ENCODE data around the gene NRG2. TPM values are rescaled to one million over a fixed set of nuclear protein-coding genes. Genes with fewer than 3 reads are reported as not detected.

The NRG2 gene
- total RNA-seq, 1 donor from 2014 or later: 14.5 TPM

GRCh38 chr5:139968547-139969261, 74.4 kb downstream of the NRG2 start:
- peak; percentile 90 for DNase-seq (ENCODE audit: low spot score)

GRCh38 chr5:139967353-139967752, 75.7 kb downstream of the NRG2 start:
- no peak for DNase-seq (ENCODE audit: low spot score)

GRCh38 chr5:139966856-139967255, 76.2 kb downstream of the NRG2 start:
- peak; percentile 6 for DNase-seq (ENCODE audit: low spot score)

- DNase-seq (ENCODE audit: low spot score): no peak
Observed at GRCh38 chr5:139964994-139965565, 78.0 kb downstream of the NRG2 start.

GRCh38 chr5:139964266-139964993, 78.7 kb downstream of the NRG2 start:
- DNase-seq (ENCODE audit: low spot score): peak; percentile 8

- DNase-seq (ENCODE audit: low spot score): no peak
Observed at GRCh38 chr5:139962445-139962844, 80.7 kb downstream of the NRG2 start.

GRCh38 chr5:139961435-139962157, 81.5 kb downstream of the NRG2 start:
- DNase-seq (ENCODE audit: low spot score): peak; percentile 5

- DNase-seq (ENCODE audit: low spot score): peak; percentile 3
Observed at GRCh38 chr5:139960723-139961383, 82.2 kb downstream of the NRG2 start.

- peak; percentile 6 for DNase-seq (ENCODE audit: low spot score)
Observed at GRCh38 chr5:139958432-139959148, 84.5 kb downstream of the NRG2 start.

GRCh38 chr5:139956342-139956741, 86.8 kb downstream of the NRG2 start:
- no peak for DNase-seq (ENCODE audit: low spot score)

GRCh38 chr5:139955616-139956273, 87.4 kb downstream of the NRG2 start:
- DNase-seq (ENCODE audit: low spot score): no peak

- no peak for DNase-seq (ENCODE audit: low spot score)
Observed at GRCh38 chr5:139955053-139955605, 88.0 kb downstream of the NRG2 start.

GRCh38 chr5:139954462-139954861, 88.6 kb downstream of the NRG2 start:
- no peak for DNase-seq (ENCODE audit: low spot score)

GRCh38 chr5:139954022-139954421, 89.1 kb downstream of the NRG2 start:
- no peak for DNase-seq (ENCODE audit: low spot score)

- DNase-seq (ENCODE audit: low spot score): peak; percentile 2
Observed at GRCh38 chr5:139952574-139952973, 90.5 kb downstream of the NRG2 start.

- DNase-seq (ENCODE audit: low spot score): no peak
Observed at GRCh38 chr5:139951983-139952382, 91.1 kb downstream of the NRG2 start.

- DNase-seq (ENCODE audit: low spot score): peak; percentile 7
Observed at GRCh38 chr5:139951296-139951924, 91.7 kb downstream of the NRG2 start.

GRCh38 chr5:139950436-139950835, 92.7 kb downstream of the NRG2 start:
- no peak for DNase-seq (ENCODE audit: low spot score)

GRCh38 chr5:139949710-139950109, 93.4 kb downstream of the NRG2 start:
- DNase-seq (ENCODE audit: low spot score): peak; percentile 9

- DNase-seq (ENCODE audit: low spot score): no peak
Observed at GRCh38 chr5:139947727-139948126, 95.4 kb downstream of the NRG2 start.

Measured in mucosa of gallbladder (tissue), 1 donor.